M059J (cell line): ENCODE measurements around the gene KDM8. TPM values are rescaled to one million over a fixed set of nuclear protein-coding genes. Genes with fewer than 3 reads are reported as not detected.

Experiments used
- DNase-seq: peaks from one replicate; pipeline ENCODE4 v3.0.0-alpha.2; 2012; ENCODE audit warnings: low read depth
- total RNA-seq: library from RNA; depleted of rRNA; stranded (reverse); fragments of >200 nt; shearing (Covaris generic); gene quantifications from 2 replicates; pipeline ENCODE4 v1.2.3, GENCODE V29; 2014

Gene KDM8
- total RNA-seq, 1 experiment from 2014 or later: 4.7 TPM

GRCh38 chr16:27215660-27216059, 12.3 kb downstream of the KDM8 start:
- no peak for DNase-seq

- DNase-seq: no peak
Measured at GRCh38 chr16:27216297-27216885, 13.1 kb downstream of the KDM8 start.

- no peak for DNase-seq
Measured at GRCh38 chr16:27217256-27217655, 13.9 kb downstream of the KDM8 start.

- DNase-seq: no peak
Measured at GRCh38 chr16:27218756-27219155, 15.4 kb downstream of the KDM8 start.

GRCh38 chr16:27219161-27219560, 15.8 kb downstream of the KDM8 start:
- DNase-seq: no peak

- no peak for DNase-seq
Measured at GRCh38 chr16:27220120-27220519, 16.8 kb downstream of the KDM8 start.

GRCh38 chr16:27220527-27220926, 17.2 kb downstream of the KDM8 start:
- no peak for DNase-seq

GRCh38 chr16:27220991-27221390, 17.7 kb downstream of the KDM8 start:
- DNase-seq: no peak

GRCh38 chr16:27221576-27222248, 18.4 kb downstream of the KDM8 start:
- no peak for DNase-seq

GRCh38 chr16:27222249-27223225, 19.2 kb downstream of the KDM8 start:
- DNase-seq: peak; percentile 68

GRCh38 chr16:27223226-27223610, 19.9 kb downstream of the KDM8 start:
- no peak for DNase-seq

- DNase-seq: no peak
Measured at GRCh38 chr16:27223701-27224100, 20.4 kb downstream of the KDM8 start.

- no peak for DNase-seq
Measured at GRCh38 chr16:27224271-27224737, 21.0 kb downstream of the KDM8 start.

GRCh38 chr16:27224741-27225300, 21.5 kb downstream of the KDM8 start:
- DNase-seq: no peak

GRCh38 chr16:27225536-27226360, 22.4 kb downstream of the KDM8 start:
- no peak for DNase-seq

GRCh38 chr16:27226476-27226875, 23.1 kb downstream of the KDM8 start:
- DNase-seq: no peak

- no peak for DNase-seq
Measured at GRCh38 chr16:27226976-27227705, 23.8 kb downstream of the KDM8 start.

GRCh38 chr16:27228045-27228444, 24.7 kb downstream of the KDM8 start:
- no peak for DNase-seq

GRCh38 chr16:27228621-27229501, 25.5 kb downstream of the KDM8 start:
- DNase-seq: no peak
